ENCODE data around the gene DBN1.

DBN1 gene

DNA sequence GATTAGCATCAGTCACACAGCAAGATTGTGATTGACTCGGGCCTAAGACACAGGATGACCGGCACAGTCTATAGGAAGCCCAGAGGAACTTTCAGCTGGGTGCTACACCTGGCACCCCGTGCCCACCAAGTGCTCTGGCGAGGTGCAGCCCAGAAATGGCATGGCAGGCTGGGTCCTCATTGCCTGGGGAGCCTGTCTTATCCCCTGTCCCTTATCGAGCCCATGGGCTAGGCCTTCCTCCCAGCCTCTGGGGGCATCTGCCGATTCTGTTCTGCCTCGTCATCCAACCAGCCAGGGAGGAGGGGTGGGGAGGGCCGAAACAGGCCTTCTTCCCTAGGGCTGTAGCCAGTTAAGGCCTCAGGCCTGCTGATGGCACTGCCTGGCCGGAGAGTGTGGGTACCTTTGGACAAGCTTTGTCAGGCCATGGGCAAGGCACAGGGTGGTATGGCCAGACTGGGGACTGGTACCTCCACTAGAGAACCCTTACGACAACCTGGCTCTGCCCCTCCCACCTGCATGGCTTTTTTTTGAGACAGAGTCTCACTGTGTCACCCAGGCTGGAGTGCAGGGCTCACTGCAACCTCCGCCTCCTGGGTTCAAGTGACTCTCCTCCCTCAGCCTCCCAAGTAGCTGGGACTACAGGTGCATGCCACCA, 45.4 kb downstream of the DBN1 start:
- H3K36me3 ChIP-seq (replicated peaks in 1 of 2; ENCODE audit: control insufficient read depth in 2 of 2, insufficient read depth in 2 of 2, low read length in 2 of 2): peaks cover 16 to 35% of the 10 kb centered on the region in 2 donors
- H3K27ac ChIP-seq (replicated peaks; ENCODE audit: low read length): no peak overlapping the region
- H3K9ac ChIP-seq (ENCODE audit: low read depth, low read length, poor library complexity): no peak overlapping the region
- peaks cover 15 to 16% of the 10 kb centered on the region in 2 donors for H3K4me1 ChIP-seq (ENCODE audit: control insufficient read depth in 2 of 2, insufficient read depth in 1 of 2, low read depth in 1 of 2, low read length in 2 of 2)
- no peak overlapping the region for H3K18ac ChIP-seq (ENCODE audit: low read length)
- no peak overlapping the region for H3K14ac ChIP-seq (ENCODE audit: low read length)
- DNase-seq (ENCODE audit: low spot score): no peak
- H2BK15ac ChIP-seq (ENCODE audit: low read length): no peak overlapping the region
- peak overlapping the region; percentile 26 for H3K23ac ChIP-seq (ENCODE audit: low read depth, low read length, poor library complexity)
- no peak overlapping the region for H4K91ac ChIP-seq (ENCODE audit: low read depth, low read length, poor library complexity)
- no peak overlapping the region for H3K4me2 ChIP-seq (ENCODE audit: insufficient read depth, low read length, poor library complexity, severe bottlenecking)
- H3K9me3 ChIP-seq (replicated peaks in 1 of 2; ENCODE audit: control insufficient read depth in 2 of 2, insufficient read depth in 1 of 2, low read depth in 1 of 2, low read length in 2 of 2): no peaks in the 10 kb centered on the region
- no CpG with 5 or more reads among the region's 11 CpGs for WGBS, 2 donors (ENCODE audit: extremely low coverage in 2 of 2, insufficient read length in 2 of 2, insufficient replicate concordance in 1 of 2)
- no peak overlapping the region for H2BK12ac ChIP-seq (ENCODE audit: low read length)
- no peak overlapping the region for H2BK120ac ChIP-seq (ENCODE audit: low read depth, low read length)
- peaks cover 4% of the 10 kb centered on the region for H3K79me1 ChIP-seq (ENCODE audit: low read depth, low read length)
- H3K4ac ChIP-seq (ENCODE audit: low read length): no peak overlapping the region
- H3K27me3 ChIP-seq (ENCODE audit: control insufficient read depth in 3 of 3, insufficient read depth in 3 of 3, low read depth in 1 of 3, low read length in 3 of 3): peaks cover 0 to 5% (median 0%) of the 10 kb centered on the region in 3 experiments
- no peak overlapping the region for H2AFZ ChIP-seq (ENCODE audit: low read length)
- peak overlapping the region in 1 of 2 donors; percentile 87 for H3K4me3 ChIP-seq (ENCODE audit: low read length in 2 of 2)
- H2AK5ac ChIP-seq (ENCODE audit: low read depth, low read length): no peak overlapping the region
- H4K8ac ChIP-seq (ENCODE audit: low read depth, low read length): no peak overlapping the region
- H2BK5ac ChIP-seq (ENCODE audit: low read length): no peak overlapping the region

DNA sequence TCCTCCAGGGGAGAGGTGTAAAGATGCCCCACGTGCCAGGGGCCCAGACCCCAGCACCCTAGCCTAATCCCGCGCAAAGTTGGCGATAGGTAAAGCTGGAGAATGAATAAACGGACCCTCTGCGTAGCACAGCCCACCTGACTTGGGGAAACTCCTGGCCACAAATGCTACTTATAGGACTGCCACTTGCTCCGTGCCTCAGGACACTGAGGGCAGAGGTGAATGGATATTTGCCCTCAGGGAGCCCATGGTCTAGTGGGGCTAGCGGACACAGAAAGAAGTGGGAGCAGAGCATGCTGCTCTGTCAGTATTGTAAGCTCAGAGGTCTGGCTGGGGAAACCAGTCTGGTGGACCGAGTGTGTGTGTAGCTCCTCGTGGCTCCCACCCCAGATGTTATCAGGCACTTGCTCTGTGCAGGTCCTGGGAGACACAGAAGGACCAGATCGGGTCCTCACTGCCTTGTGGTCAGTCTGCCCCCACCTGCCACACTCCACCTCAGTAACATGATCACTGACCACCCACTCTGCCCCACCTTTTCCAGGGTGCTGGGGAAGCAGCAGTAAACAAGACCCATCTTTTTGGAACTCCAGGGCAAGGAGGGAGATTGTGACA, 46.1 kb downstream of the DBN1 start:
- no peak overlapping the region for H3K27ac ChIP-seq (replicated peaks; ENCODE audit: low read length)
- peak overlapping the region; percentile 85 for H2AFZ ChIP-seq (ENCODE audit: low read length)
- peak overlapping the region; percentile 94 for H3K23ac ChIP-seq (ENCODE audit: low read depth, low read length, poor library complexity)
- no peak overlapping the region for H3K14ac ChIP-seq (ENCODE audit: low read length)
- H2AK5ac ChIP-seq (ENCODE audit: low read depth, low read length): peak overlapping the region; percentile 9
- no peak overlapping the region for H4K8ac ChIP-seq (ENCODE audit: low read depth, low read length)
- peak overlapping the region; percentile 87 to 92 for H3K4me3 ChIP-seq (ENCODE audit: low read length in 2 of 2)
- no peak for DNase-seq (ENCODE audit: low spot score)
- H2BK15ac ChIP-seq (ENCODE audit: low read length): peak overlapping the region; percentile 55
- peaks cover 0 to 5% (median 0%) of the 10 kb centered on the region in 3 experiments for H3K27me3 ChIP-seq (ENCODE audit: control insufficient read depth in 3 of 3, insufficient read depth in 3 of 3, low read depth in 1 of 3, low read length in 3 of 3)
- peak overlapping the region; percentile 94 for H3K9ac ChIP-seq (ENCODE audit: low read depth, low read length, poor library complexity)
- H2BK120ac ChIP-seq (ENCODE audit: low read depth, low read length): no peak overlapping the region
- peak overlapping the region; percentile 99 for H3K18ac ChIP-seq (ENCODE audit: low read length)
- peaks cover 4% of the 10 kb centered on the region for H3K79me1 ChIP-seq (ENCODE audit: low read depth, low read length)
- H2BK5ac ChIP-seq (ENCODE audit: low read length): no peak overlapping the region
- no CpG with 5 or more reads among the region's 11 CpGs for WGBS, 2 donors (ENCODE audit: extremely low coverage in 2 of 2, insufficient read length in 2 of 2, insufficient replicate concordance in 1 of 2)
- no peak overlapping the region for H2BK12ac ChIP-seq (ENCODE audit: low read length)
- no peak overlapping the region for H3K4ac ChIP-seq (ENCODE audit: low read length)
- peaks cover 8 to 28% of the 10 kb centered on the region in 2 donors for H3K36me3 ChIP-seq (replicated peaks in 1 of 2; ENCODE audit: control insufficient read depth in 2 of 2, insufficient read depth in 2 of 2, low read length in 2 of 2)
- no peak overlapping the region for H4K91ac ChIP-seq (ENCODE audit: low read depth, low read length, poor library complexity)
- H3K9me3 ChIP-seq (replicated peaks in 1 of 2; ENCODE audit: control insufficient read depth in 2 of 2, insufficient read depth in 1 of 2, low read depth in 1 of 2, low read length in 2 of 2): no peaks in the 10 kb centered on the region
- H3K4me2 ChIP-seq (ENCODE audit: insufficient read depth, low read length, poor library complexity, severe bottlenecking): peak overlapping the region; percentile 79
- H3K4me1 ChIP-seq (ENCODE audit: control insufficient read depth in 2 of 2, insufficient read depth in 1 of 2, low read depth in 1 of 2, low read length in 2 of 2): peaks cover 15 to 16% of the 10 kb centered on the region in 2 donors

DNA sequence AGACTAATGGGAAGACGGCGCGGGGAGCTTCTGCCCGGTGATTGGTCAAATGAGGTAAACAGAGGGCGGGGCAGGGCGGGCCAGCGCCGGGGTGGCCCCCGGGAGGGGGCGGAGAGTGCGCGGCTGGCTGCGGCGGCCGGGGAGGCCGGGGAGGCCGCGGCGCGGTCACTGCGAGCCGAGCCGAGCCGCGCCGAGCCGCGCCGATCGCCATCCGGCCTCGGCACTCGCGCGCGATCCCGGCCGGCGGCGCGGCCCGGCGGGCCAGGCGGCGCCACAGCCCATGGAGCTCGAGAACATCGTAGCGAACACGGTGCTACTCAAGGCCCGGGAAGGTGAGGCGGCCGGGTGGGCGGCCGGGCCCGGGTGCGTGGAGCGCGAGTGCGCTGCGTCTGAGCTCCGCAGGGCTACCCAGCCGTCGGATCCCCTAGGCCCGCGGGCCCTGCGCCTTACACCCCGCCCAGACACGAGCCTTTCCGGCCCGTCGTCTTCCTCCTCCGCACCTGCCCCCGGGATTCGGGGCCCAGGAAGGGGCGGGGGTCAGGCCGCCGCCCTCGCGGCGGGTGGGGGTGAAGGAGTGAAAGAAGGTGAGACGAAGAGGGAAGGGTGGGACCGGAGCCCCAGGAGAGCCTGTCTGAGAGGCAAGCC, 46.7 kb downstream of the DBN1 start, which contains the start of gene GRK6:
TSS of gene GRK6 (plus strand) at position 111 of the 645 bp plus-strand sequence. CDS start at position 281, 170 bp downstream.
- Histone ChIP-seq H2BK12ac (ENCODE audit: low read length) (peak within 1 kb of the TSS; percentile 86), H3K36me3 (replicated peaks in 1 of 2; ENCODE audit: control insufficient read depth in 2 of 2, insufficient read depth in 2 of 2, low read length in 2 of 2) (peaks cover 3 to 21% of the 10 kb centered on the region in 2 donors), H2BK15ac (ENCODE audit: low read length) (peak within 1 kb of the TSS; percentile 55), H3K9me3 (replicated peaks in 1 of 2; ENCODE audit: control insufficient read depth in 2 of 2, insufficient read depth in 1 of 2, low read depth in 1 of 2, low read length in 2 of 2) (no peaks in the 10 kb centered on the region), H3K4me2 (ENCODE audit: insufficient read depth, low read length, poor library complexity, severe bottlenecking) (peak within 1 kb of the TSS; percentile 79), H2AK5ac (ENCODE audit: low read depth, low read length) (peak within 1 kb of the TSS; percentile 80), H3K27ac (replicated peaks; ENCODE audit: low read length) (peak within 1 kb of the TSS; percentile 98), H3K79me1 (ENCODE audit: low read depth, low read length) (peaks cover 4% of the 10 kb centered on the region), H4K91ac (ENCODE audit: low read depth, low read length, poor library complexity) (peak within 1 kb of the TSS; percentile 12), H3K4ac (ENCODE audit: low read length) (no peak within 1 kb of the TSS), H2BK120ac (ENCODE audit: low read depth, low read length) (no peak within 1 kb of the TSS), H3K18ac (ENCODE audit: low read length) (peak within 1 kb of the TSS; percentile 99), H3K4me1 (ENCODE audit: control insufficient read depth in 2 of 2, insufficient read depth in 1 of 2, low read depth in 1 of 2, low read length in 2 of 2) (peaks cover 15 to 16% of the 10 kb centered on the region in 2 donors), H3K14ac (ENCODE audit: low read length) (no peak within 1 kb of the TSS), H3K27me3 (ENCODE audit: control insufficient read depth in 3 of 3, insufficient read depth in 3 of 3, low read depth in 1 of 3, low read length in 3 of 3) (peaks cover 0 to 5% (median 0%) of the 10 kb centered on the region in 3 experiments), H3K4me3 (ENCODE audit: low read length in 2 of 2) (peak within 1 kb of the TSS; percentile 87 to 92), H3K9ac (ENCODE audit: low read depth, low read length, poor library complexity) (peak within 1 kb of the TSS; percentile 94), H4K8ac (ENCODE audit: low read depth, low read length) (no peak within 1 kb of the TSS), H2BK5ac (ENCODE audit: low read length) (peak within 1 kb of the TSS; percentile 79), H3K23ac (ENCODE audit: low read depth, low read length, poor library complexity) (peak within 1 kb of the TSS; percentile 95), H2AFZ (ENCODE audit: low read length) (peak within 1 kb of the TSS; percentile 95)
- no CpG with 5 or more reads among the region's 82 CpGs for WGBS, 2 donors (ENCODE audit: extremely low coverage in 2 of 2, insufficient read length in 2 of 2, insufficient replicate concordance in 1 of 2)
- DNase-seq (ENCODE audit: low spot score): peak; percentile 24
